HG02678 (cell line): ENCODE measurements around the gene S100A3.

Experiments used
- ATAC-seq: cut with Tn5 transposase; IDR thresholded peaks from one replicate; pipeline ENCODE4 v1.9.1; 2021; ENCODE audit warnings: mild to moderate bottlenecking, moderate library complexity; ENCODE audit not compliant: unreplicated experiment

S100A3 gene

DNA sequence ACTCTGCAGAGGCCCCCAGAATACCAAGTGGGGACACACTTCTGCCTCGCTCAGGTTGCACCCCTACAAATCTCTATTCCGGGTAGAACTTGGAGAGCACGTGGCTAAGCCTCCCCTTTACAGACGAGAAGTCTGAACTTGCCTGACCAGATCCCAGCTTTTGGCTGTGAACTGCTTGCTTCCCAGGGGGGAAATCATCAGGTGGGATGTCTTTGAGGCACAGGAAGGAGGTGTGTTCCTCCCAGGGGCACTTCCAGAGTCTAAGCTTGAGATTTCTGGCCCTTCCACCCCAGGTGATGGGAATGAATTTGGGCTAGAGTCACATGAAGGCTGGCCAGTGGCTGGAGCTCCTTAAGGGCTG is 1.3 kb upstream of the S100A3 start:
- no peak for ATAC-seq

- ATAC-seq, result no peak
Observed at GRCh38 chr1:153549741-153550397, 811 bp upstream of the S100A3 start.

DNA sequence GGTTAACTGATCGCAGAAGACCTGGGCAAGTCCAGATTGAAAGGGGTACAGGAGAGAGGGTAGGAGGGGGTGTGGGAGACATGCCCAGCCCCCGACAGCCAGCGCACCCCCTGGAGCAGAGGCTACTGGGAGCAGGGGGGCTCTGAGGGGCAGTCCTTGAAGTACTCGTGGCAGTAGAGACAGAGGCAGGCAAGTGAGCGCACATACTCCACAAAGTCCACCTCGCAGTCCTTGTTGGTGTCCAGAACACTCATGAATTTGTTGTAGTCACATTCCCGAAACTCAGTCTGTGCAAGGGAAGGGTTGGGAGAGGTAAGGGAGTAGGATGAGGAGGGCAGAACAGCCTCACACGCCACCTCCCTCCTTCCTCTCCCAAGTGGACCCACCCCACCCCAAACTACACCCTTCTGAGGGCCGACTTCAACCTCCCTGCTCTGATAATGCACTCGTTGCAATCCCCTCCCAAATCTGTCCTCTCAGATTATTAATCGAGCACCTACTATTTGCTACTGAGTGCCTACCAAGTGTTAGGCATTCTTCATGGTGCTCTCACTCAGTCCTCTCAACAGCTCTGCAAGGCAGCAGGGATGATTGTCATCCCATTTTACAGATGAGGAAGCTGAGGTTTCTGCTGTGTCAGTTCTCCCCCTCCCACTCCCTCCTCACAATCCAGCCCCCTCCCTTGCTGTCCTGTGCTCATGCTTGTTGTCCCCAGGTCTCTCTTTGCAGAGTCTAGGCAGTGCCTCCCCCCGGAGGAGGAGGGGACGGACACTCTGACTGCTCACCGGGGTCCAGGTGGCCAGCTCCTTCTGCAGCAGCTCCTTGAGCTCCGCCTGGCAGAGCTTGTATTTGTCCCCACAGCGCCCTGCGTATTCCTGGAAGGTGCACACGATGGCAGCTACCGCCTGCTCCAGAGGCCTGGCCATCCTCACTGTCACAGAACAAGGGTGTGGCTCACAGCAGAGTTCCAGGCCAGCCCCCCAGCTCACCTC is 1.2 kb downstream of the S100A3 start:
- no peak for ATAC-seq

DNA sequence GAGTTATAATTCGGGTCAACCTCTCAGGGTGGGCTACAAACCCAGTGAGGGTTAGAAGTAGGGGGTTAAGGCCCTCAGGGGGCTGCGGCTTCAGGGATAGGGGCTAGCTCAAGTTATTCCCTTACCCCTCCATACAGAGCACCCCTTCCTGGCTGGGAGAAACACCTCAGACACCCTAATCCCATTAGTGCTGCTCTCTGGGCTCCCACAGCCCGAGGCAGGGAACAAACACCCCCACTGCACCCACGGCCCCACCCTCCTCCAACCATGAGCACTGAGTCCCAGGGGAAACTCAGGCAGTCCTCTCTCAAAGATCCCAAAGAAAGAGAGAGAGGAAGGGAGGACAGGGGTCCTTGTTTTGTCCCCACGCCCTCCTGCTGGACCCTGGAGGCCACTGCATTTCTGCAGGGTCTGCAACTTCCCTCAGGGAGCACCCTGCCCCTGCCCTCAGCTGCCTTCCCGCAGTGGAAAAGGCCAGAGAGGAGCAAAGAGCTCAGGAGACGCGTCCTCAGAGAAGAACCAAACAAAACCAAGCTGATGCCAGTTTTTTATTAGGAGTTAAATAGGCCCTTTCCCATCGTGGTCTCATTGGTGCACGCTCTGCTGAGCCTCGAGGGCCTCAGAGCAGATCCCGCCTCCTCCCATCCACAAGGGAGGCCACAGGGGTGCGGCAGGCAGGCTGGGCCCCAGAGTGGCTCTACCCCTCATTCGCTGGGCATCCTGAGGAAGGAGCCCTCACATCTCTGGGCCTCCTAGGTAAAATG is 2.1 kb downstream of the S100A3 start:
- no peak for ATAC-seq

DNA sequence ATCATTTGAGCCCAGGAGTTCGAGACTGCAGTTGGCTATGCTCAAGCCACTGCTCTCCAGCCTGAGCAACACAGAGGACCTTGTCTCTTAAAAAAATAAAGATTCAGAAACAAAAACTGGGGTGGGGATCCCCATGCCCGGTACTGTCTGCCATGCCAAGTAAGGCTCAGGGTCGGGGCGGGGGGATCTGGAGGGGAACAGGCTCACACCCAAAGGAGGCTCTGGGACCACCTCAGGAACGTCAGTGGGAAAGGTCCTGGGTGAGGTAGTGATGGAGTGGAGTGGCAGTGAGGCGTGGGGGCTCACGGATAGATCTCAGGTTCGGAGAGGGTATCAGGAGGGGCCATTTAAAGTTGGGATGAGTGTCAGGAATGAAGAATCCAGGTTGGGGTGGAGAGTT is 2.7 kb downstream of the S100A3 start:
- ATAC-seq, result no peak

DNA sequence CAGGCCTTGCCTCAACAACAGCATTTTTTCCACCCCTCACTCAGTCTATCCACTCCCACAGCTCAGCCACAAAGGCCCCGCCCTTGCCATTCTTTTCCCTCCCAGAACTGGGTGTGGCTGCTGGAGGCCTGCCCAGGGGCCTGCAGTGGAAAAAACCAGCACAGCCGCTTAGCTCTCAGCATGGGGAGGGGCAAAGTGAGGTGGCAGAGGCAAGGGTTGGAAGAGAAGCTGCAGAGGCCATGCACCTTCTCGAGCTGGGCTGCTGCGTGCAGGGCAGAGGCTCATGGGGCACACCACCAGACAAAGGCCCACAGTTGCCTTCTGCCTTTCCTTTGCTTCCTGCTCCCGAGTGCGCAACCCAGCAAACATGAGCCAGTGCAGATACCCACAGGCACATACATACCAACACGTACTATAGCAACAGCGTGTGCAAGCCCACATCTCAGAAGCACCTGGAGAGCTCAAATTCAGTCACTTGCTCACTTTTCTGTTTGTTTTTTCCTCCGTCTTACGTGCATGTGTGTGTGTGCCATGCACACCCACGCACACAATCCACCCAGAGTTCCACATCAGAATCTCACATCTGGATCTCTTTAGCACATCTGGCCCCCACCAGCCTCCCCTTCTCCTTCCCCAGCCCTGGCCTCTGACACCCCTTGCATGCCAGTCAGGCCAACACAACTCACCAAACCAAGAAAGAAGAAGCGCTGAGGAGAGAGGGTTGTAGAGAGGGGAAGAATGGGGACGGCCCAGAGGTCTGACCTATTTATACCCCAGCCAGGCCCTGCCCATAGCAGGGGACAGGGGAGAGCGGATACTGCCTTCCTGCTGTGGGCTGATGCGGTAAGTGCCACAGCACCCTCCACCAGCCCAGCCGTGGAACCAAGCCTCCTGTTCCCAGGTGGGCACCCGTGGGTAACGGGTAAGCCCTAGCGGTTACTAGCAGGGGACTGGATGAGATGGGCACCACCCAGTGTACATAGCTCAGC is 3.7 kb downstream of the S100A3 start, which contains the start of gene S100A4:
Gene S100A4 (minus strand): TSS at position 740 of the 989 bp plus-strand sequence. CDS start 1,012 bp downstream, outside the sequence.
- peak; percentile 80 for ATAC-seq

DNA sequence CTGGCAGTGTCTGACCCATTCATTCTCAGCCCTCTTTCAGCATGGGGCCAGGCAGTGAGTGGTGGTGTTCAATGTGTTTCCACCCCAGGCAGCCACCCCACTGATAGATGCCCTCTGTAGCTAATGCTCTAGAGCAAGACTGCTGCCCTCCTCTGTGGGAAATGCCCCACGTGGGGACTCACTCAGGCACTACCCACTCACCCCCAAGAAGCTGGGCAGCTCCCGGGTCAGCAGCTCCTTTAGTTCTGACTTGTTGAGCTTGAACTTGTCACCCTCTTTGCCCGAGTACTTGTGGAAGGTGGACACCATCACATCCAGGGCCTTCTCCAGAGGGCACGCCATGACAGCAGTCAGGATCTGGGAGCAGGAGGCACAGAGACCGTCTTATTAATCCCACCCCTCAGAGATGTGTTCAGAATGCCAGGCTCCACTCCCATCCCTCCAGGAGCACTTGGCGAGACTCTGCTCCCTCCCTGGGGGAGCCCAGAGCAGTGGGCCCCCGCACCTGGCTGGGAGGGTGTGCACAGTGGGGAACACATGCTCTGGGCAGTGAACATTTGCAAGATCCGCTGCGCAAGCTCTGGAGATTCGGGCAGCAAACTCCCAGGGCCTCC is 4.5 kb downstream of the S100A3 start:
- no peak for ATAC-seq

DNA sequence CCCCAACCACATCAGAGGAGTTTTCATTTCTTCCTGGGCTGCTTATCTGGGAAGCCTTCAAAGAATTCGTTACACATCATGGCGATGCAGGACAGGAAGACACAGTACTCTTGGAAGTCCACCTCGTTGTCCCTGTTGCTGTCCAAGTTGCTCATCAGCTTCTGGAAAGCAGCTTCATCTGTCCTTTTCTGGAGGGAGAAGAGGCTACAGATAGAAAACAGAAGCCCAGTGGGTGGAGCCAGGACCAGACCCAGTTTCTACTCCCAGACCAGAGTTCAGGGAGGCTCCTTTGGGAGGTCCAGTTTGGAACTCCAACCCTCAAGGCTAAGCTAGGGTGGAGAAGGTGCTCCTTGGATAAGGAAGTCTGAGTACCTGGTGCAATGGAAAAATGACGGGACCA is 5.3 kb downstream of the S100A3 start:
- ATAC-seq, result no peak

- no peak for ATAC-seq
Observed at GRCh38 chr1:153542956-153543711, 5.9 kb downstream of the S100A3 start.

DNA sequence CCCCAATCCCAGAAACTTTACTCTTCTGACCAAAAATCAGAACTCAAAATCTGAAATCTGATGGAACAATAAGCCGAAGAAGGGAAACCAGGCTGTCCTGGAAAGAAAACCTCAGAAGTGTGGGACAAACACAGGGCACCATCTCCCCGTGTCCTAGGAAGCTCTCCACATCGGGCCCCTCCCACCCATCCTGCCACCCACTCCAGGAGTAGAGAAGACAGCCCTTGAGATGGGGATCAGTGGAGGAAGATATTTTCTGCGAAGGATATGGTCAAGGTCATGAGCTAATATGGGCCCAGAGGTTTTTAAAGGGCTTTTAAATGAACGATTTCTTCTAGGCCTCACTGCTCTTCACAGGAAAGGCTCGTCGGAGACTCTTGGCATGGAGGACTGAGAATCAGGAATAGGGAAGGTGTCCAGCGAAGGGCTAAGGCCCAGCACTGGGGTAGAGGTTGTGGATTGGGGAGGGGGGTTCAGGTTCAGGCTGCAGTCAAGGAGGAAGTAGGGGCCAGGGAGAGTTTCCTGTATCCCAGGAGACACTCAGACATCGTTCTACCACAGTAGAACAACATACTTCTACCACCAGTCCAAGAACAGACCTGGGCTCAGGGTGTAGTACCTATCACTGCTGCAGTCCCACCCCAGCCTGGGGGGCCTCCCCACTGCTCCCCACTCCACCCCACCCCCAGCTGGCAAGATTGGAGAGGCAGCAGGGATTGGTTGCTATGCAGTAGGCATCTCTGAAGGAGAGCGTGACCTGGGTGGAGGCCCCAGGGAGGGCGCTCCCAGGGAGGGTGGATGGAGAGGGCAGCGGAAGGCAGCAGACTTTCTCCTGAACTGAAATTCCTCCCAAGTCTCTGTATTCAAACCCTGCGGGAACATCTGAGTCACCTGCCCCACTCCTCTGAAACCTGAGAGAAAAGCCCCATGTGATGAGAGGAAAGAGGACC is 7.1 kb downstream of the S100A3 start:
- no peak for ATAC-seq

DNA sequence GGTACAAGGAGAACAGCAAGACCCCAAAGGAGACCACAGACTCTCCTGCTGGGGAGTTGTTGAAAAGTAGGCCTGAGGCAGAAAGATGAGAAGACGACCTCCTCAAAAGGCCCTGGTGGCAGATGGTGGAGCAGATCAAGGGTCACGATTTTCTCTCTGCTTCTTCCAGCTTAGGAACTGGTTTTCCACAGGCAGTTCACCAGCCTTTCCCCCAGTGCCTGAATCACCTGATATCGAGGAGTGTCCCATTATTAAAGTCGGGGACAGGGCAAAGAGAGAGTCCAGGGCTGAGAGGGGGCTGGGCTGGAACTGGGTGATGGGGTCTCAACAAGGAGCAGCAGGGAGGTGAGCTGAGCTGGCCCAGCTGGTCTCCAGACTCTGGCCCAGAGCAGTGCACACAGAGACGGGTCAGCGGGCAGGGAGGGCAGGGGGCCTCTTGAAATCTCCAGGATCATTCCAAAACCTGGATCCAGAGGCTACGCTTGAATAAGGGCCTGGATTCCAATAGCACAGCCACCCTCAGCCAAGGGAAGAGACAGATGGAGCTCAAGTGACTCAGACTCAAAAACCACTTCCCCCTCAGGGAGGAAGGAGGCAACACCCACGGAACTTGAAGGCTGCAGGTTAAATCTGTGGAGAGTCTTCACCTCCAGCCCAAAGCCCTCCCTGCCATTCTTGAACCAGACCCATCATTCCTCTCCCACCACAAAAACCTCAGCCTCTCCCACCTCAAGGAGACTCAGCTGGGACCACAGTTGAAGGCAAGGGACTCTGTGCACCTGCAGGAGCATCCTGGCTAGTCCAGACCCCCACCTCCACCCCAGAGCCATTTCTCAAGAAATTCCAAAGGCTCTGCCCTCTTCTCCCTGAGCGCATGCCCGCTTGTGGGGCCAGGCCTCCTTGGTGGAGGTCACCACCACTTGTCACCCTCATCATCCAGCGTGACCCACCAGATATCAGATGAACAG is 8.4 kb downstream of the S100A3 start, which contains the start of gene S100A5:
Gene S100A5 (minus strand): TSS at position 541 of the 968 bp plus-strand sequence. CDS start 743 bp downstream, outside the sequence.
- ATAC-seq, result no peak

- no peak for ATAC-seq
Observed at GRCh38 chr1:153539395-153540093, 9.5 kb downstream of the S100A3 start.

GRCh38 chr1:153538315-153538821 is 10.7 kb downstream of the S100A3 start:
- ATAC-seq, result no peak

DNA sequence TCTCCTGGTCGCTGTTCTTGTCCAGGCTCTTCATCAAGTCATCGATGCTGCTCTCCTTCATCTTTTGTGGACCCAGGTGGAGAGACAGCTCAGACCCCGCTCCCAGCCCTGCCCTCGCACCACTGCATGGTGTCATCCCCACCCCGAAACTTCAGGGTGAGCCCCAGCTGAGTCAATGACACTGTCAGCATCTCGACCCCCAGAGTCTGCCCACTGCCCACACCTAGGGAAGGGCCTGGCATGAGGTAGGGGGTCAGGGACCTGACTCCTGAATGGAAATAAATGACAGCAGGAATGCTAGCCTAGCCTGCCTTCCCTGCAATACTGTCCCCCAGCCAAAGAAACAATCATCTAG is 11.7 kb downstream of the S100A3 start:
- no peak for ATAC-seq

DNA sequence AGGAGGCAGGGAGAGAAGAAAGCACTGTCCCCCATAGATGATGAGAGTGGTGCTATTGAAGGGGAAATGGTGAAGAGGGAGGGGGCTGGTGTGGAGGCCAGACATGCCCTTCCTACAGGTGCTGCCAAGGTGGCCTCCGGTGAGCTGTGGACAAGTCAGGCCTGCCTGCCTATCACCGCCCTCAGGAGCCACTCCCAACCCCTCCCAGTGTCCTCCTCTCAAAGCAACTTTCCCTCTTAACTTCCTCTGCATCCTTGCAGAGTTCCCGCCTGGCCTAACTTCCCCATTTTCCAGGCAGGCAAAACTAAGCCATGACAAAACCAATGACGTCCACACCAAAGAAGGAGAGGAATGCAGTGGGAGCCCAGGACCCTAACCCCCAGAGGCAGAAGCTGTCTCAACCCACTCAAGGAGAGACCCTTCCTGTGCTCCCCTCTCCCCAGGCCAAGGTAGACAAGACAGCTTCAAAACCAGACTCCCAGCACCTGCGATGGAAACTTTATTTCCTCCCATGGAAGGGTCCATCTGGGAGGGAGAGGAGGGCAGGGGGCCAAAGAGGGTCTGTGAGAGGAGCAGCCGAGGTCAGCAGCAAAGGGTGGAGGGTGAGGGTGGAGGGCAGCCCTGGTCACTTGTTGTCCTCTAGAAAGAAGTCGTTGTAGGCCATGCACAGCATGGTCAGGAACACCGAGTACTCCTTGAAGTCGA is 12.2 kb downstream of the S100A3 start:
- ATAC-seq, result no peak
